ENCODE data around the gene CLUH.
A peak's percentile ranks its signal among the peaks of the same experiment; 100 is the strongest.
"Not testable (repeated sequence)": the region's sequence is repeated elsewhere in the genome, so short reads cannot be mapped to it uniquely, and the experiment has no call there.

Gene CLUH

GRCh38 chr17:2687074-2687418 is 24.5 kb downstream of the CLUH start:
- TF ChIP-seq, protein P1, sequence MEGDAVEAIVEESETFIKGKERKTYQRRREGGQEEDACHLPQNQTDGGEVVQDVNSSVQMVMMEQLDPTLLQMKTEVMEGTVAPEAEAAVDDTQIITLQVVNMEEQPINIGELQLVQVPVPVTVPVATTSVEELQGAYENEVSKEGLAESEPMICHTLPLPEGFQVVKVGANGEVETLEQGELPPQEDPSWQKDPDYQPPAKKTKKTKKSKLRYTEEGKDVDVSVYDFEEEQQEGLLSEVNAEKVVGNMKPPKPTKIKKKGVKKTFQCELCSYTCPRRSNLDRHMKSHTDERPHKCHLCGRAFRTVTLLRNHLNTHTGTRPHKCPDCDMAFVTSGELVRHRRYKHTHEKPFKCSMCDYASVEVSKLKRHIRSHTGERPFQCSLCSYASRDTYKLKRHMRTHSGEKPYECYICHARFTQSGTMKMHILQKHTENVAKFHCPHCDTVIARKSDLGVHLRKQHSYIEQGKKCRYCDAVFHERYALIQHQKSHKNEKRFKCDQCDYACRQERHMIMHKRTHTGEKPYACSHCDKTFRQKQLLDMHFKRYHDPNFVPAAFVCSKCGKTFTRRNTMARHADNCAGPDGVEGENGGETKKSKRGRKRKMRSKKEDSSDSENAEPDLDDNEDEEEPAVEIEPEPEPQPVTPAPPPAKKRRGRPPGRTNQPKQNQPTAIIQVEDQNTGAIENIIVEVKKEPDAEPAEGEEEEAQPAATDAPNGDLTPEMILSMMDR (IDR thresholded peaks at IDR 0.05; ENCODE audit: low read depth, low read length), result no peak
- H3K4me3 ChIP-seq (replicated peaks in 1 of 2; ENCODE audit: low read depth in 2 of 2, low read length in 2 of 2), result no peak overlapping the region
- DNase-seq (ENCODE audit: low read depth in 2 of 2), result no peak

GRCh38 chr17:2685696-2686095 is 25.9 kb downstream of the CLUH start:
- no peak for DNase-seq (ENCODE audit: low read depth in 2 of 2)
- TF ChIP-seq, protein P1 (IDR thresholded peaks at IDR 0.05; ENCODE audit: low read depth, low read length), result no peak
- no peak overlapping the region for H3K4me3 ChIP-seq (replicated peaks in 1 of 2; ENCODE audit: low read depth in 2 of 2, low read length in 2 of 2)

GRCh38 chr17:2684549-2684948 is 27.0 kb downstream of the CLUH start:
- DNase-seq (ENCODE audit: low read depth in 2 of 2), result no peak
- no peak overlapping the region for H3K4me3 ChIP-seq (replicated peaks in 1 of 2; ENCODE audit: low read depth in 2 of 2, low read length in 2 of 2)
- TF ChIP-seq, protein P1 (IDR thresholded peaks at IDR 0.05; ENCODE audit: low read depth, low read length), result no peak

DNA sequence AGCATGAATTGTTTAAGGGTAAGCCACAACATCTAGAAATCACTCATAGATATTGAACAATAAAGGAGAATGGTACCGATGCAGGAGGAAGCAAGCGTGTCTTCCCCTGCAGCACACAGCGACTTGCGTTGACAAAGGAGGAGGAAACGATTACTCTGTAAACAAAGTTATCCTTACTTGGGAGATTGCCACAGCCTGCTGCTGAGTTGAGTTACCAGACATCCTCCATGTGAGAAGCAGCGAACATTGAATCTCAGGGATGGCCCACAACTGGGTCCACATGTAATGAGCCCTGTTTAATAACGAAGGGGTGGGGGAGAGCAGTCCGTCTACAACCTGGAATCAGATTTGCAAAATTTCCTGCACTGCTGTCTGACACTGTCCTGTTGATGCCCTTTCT is 27.7 kb downstream of the CLUH start:
- no peak overlapping the region for H3K4me3 ChIP-seq (replicated peaks in 1 of 2; ENCODE audit: low read depth in 2 of 2, low read length in 2 of 2)
- DNase-seq (ENCODE audit: low read depth in 2 of 2), result no peak
- TF ChIP-seq, protein P1 (IDR thresholded peaks at IDR 0.05; ENCODE audit: low read depth, low read length), result no peak

- no peak overlapping the region for H3K4me3 ChIP-seq (replicated peaks in 1 of 2; ENCODE audit: low read depth in 2 of 2, low read length in 2 of 2)
- TF ChIP-seq, protein P1 (IDR thresholded peaks at IDR 0.05; ENCODE audit: low read depth, low read length), result no peak
- peak in 1 of 2 donors; percentile 43 for DNase-seq (ENCODE audit: low read depth in 2 of 2)
These were observed 29.2 kb downstream of the CLUH start for GRCh38 chr17:2682176-2682938.

GRCh38 chr17:2681650-2682049 is 29.9 kb downstream of the CLUH start:
- no peak for DNase-seq (ENCODE audit: low read depth in 2 of 2)
- no peak overlapping the region for H3K4me3 ChIP-seq (replicated peaks in 1 of 2; ENCODE audit: low read depth in 2 of 2, low read length in 2 of 2)
- TF ChIP-seq, protein P1 (IDR thresholded peaks at IDR 0.05; ENCODE audit: low read depth, low read length), result no peak

- no peak for DNase-seq (ENCODE audit: low read depth in 2 of 2)
- TF ChIP-seq, protein P1 (IDR thresholded peaks at IDR 0.05; ENCODE audit: low read depth, low read length), result no peak
- no peak overlapping the region for H3K4me3 ChIP-seq (replicated peaks in 1 of 2; ENCODE audit: low read depth in 2 of 2, low read length in 2 of 2)
These were observed 30.6 kb downstream of the CLUH start for GRCh38 chr17:2680961-2681360.

- not testable (repeated sequence) for H3K4me3 ChIP-seq (replicated peaks in 1 of 2; ENCODE audit: low read depth in 2 of 2, low read length in 2 of 2); DNase-seq (ENCODE audit: low read depth in 2 of 2)
These were observed 32.3 kb downstream of the CLUH start for GRCh38 chr17:2679247-2679646.
